ENCODE measurements around the gene SH3BP5L. TPM values are rescaled to one million over a fixed set of nuclear protein-coding genes. Genes with fewer than 3 reads are reported as not detected.
A peak's percentile ranks its signal among the peaks of the same experiment; 100 is the strongest.

SH3BP5L gene
- total RNA-seq, 4 donors from 2014 or later: 15.7 to 26.4 (median 22.8) TPM

DNA sequence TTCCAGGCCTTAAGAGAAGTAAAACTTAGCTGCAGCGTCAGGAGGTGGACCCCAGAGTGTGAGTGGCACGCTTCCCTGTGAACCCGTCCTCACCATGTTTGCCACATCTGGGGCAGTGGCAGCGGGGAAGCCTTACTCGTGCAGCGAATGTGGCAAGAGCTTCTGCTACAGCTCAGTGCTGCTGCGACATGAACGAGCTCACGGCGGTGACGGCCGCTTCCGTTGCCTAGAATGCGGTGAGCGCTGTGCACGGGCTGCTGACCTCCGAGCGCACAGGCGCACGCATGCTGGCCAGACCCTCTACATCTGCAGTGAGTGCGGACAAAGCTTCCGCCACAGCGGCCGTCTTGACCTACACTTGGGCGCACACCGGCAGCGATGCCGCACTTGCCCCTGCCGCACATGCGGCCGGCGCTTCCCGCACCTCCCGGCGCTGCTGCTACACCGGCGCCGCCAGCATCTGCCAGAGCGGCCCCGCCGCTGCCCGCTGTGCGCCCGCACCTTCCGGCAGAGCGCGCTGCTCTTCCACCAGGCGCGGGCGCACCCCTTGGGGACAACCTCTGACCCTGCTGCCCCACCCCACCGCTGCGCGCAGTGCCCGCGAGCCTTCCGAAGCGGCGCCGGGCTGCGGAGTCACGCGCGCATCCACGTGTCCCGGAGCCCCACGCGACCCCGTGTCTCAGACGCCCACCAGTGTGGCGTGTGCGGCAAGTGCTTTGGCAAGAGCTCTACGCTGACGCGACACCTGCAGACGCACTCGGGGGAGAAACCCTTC lies 21.7 kb upstream of the SH3BP5L start:
- H3K27me3 ChIP-seq: no peaks in the 10 kb centered on the region
- no peaks in the 10 kb centered on the region for H3K9me3 ChIP-seq
- peaks cover 19 to 23% of the 10 kb centered on the region in 2 donors for H3K4me1 ChIP-seq
- H3K27ac ChIP-seq: no peak overlapping the region
- ATAC-seq (no peak), DNase-seq (no peak)
- no peak for TF ChIP-seq POLR2A (IDR thresholded peaks at IDR 0.05)
- TF ChIP-seq, protein P1, sequence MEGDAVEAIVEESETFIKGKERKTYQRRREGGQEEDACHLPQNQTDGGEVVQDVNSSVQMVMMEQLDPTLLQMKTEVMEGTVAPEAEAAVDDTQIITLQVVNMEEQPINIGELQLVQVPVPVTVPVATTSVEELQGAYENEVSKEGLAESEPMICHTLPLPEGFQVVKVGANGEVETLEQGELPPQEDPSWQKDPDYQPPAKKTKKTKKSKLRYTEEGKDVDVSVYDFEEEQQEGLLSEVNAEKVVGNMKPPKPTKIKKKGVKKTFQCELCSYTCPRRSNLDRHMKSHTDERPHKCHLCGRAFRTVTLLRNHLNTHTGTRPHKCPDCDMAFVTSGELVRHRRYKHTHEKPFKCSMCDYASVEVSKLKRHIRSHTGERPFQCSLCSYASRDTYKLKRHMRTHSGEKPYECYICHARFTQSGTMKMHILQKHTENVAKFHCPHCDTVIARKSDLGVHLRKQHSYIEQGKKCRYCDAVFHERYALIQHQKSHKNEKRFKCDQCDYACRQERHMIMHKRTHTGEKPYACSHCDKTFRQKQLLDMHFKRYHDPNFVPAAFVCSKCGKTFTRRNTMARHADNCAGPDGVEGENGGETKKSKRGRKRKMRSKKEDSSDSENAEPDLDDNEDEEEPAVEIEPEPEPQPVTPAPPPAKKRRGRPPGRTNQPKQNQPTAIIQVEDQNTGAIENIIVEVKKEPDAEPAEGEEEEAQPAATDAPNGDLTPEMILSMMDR (IDR thresholded peaks at IDR 0.05 in 4 of 5, conservative IDR thresholded peaks at IDR 0.05 in 1 of 5): no peak
- intact Hi-C loops (cut with DNase I; ENCODE audit: low total_unique reads) (no loop called here), in situ Hi-C loops (cut with MboI; ENCODE audit: low sequenced_read_pairs in 4 of 4) (no loop called here)
- H3K4me3 ChIP-seq: no peak overlapping the region
- H3K36me3 ChIP-seq: peaks cover 0 to 57% of the 10 kb centered on the region in 2 donors

DNA sequence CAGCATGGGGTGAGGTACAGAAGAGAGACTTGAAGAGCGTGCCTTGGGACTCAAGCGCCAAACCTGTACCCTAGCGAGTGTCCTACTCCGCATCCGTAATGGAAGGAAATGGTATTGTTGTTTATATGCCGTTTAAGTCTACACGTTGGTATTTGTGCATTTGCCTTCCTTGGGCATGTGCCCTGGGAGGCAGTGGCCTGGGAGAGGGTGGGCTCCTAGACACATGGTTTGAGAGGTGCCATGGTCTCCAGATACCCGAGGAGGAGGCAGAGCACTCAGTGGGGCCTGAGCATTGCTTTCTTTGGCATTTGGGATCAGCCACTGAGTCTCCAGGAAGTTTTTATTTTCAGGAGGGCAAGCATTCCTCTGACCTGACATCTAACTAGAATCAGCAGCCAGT lies 18.8 kb upstream of the SH3BP5L start:
- intact Hi-C loops (cut with DNase I; ENCODE audit: low total_unique reads) (no loop called here), in situ Hi-C loops (cut with MboI; ENCODE audit: low sequenced_read_pairs in 4 of 4) (no loop called here)
- no peaks in the 10 kb centered on the region for H3K9me3 ChIP-seq
- peaks cover 0 to 47% of the 10 kb centered on the region in 2 donors for H3K36me3 ChIP-seq
- ATAC-seq (no peak), DNase-seq (no peak)
- H3K4me3 ChIP-seq: no peak overlapping the region
- peak overlapping the region; percentile 64 to 99 (median 74) for H3K27ac ChIP-seq
- H3K4me1 ChIP-seq: peaks cover 40 to 47% of the 10 kb centered on the region in 2 donors
- TF ChIP-seq POLR2A (IDR thresholded peaks at IDR 0.05): no peak
- TF ChIP-seq, protein P1 (IDR thresholded peaks at IDR 0.05 in 4 of 5, conservative IDR thresholded peaks at IDR 0.05 in 1 of 5): no peak
- no peaks in the 10 kb centered on the region for H3K27me3 ChIP-seq

DNA sequence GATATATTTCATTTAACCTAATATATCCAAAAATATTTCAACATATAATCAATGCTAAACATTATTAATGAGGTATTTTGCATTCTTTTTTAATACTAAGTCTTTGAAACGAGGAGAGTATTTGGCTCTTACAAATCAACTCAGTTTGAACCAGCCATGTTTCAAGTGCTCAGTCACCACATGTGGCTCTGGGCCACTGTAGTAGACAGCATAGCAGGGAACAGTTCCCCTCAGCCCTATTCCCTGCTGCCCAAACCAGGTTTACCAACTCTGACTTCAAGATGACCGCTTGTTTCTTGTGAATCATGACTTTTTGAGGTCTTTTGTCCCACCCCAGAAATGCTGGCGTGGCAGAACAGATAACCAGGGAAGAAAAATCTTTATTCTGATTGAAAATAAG lies 18.0 kb upstream of the SH3BP5L start:
- TF ChIP-seq POLR2A (IDR thresholded peaks at IDR 0.05): no peak
- TF ChIP-seq, protein P1 (IDR thresholded peaks at IDR 0.05 in 4 of 5, conservative IDR thresholded peaks at IDR 0.05 in 1 of 5): no peak
- intact Hi-C loops (cut with DNase I; ENCODE audit: low total_unique reads): no loop called here
- in situ Hi-C loops (cut with MboI; ENCODE audit: low sequenced_read_pairs in 4 of 4): no loop called here
- Histone ChIP-seq H3K36me3 (peaks cover 0 to 39% of the 10 kb centered on the region in 2 donors), H3K27me3 (no peaks in the 10 kb centered on the region), H3K9me3 (no peaks in the 10 kb centered on the region), H3K4me1 (peaks cover 47 to 52% of the 10 kb centered on the region in 2 donors), H3K27ac (peak overlapping the region; percentile 64 to 99 (median 74)), H3K4me3 (no peak overlapping the region)
- DNase-seq (no peak), ATAC-seq (peak in 1 of 2 donors; percentile 32)

DNA sequence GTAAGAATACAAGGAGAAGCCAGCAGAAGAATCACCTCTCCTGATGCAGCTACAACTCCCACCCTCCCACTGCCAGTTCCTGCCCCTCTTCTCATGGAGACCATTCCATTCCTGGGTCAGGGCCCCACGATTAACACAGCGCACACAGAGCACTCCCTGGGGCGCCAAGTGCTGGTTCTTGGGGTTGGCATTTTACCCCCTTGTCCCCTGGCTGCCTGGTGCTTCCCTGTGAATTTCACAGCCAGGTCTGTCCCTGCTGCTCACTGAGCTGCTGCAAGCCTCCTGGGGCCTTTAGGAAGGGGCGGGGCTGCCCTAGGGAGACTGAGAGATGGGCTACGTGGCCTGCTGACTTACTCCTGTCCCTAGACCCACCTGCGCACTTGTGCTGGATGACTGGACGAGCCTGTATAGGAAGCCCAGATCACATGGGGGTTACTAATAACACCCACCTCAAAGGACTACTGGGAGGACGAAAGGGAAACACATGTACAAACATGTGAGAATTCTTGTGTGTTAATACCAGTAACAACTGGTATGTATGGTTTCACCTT lies 17.1 kb upstream of the SH3BP5L start:
- Histone ChIP-seq H3K4me1 (peaks cover 47 to 52% of the 10 kb centered on the region in 2 donors), H3K27ac (peak overlapping the region; percentile 64 to 99 (median 74)), H3K27me3 (no peaks in the 10 kb centered on the region), H3K9me3 (no peaks in the 10 kb centered on the region), H3K4me3 (no peak overlapping the region), H3K36me3 (peaks cover 0 to 30% of the 10 kb centered on the region in 2 donors)
- in situ Hi-C loops (cut with MboI; ENCODE audit: low sequenced_read_pairs in 4 of 4): no loop called here
- TF ChIP-seq POLR2A (IDR thresholded peaks at IDR 0.05): no peak
- TF ChIP-seq, protein P1 (IDR thresholded peaks at IDR 0.05 in 4 of 5, conservative IDR thresholded peaks at IDR 0.05 in 1 of 5): no peak
- no peak for DNase-seq
- intact Hi-C loops (cut with DNase I; ENCODE audit: low total_unique reads): no loop called here
- no peak for ATAC-seq

All from gastrocnemius medialis (tissue), 4 donors.